Caco-2 (cell line): ENCODE measurements around the gene MDP1. TPM values are rescaled to one million over a fixed set of nuclear protein-coding genes. Genes with fewer than 3 reads are reported as not detected.

Experiments
- Bru-seq: library from RNA; stranded (reverse); fragments of 400-500 nt; gene quantifications from one replicate; lab custom pipeline; 2021; lab: Mats Ljungman, UMichigan
- BruChase-seq, 2 experiments: library from RNA; stranded (reverse); fragments of 400-500 nt; gene quantifications; one replicate each; lab custom pipeline; 2021; lab: Mats Ljungman, UMichigan
- BruUV-seq: library from RNA; stranded (reverse); fragments of 400-500 nt; replicated peaks from 2 replicates; lab custom pipeline; 2021; lab: Mats Ljungman, UMichigan
- CTCF ChIA-PET: fragments of 300-600 bp; sonication (Branson Sonifier 250); formaldehyde crosslinking; loops from one replicate; lab custom pipeline; 2022; ENCODE audit warnings: antibody characterized with exemption; lab: Charles Lee
- POLR2A ChIA-PET: fragments of 300-600 bp; sonication (Branson Sonifier 250); formaldehyde crosslinking; loops from one replicate; lab custom pipeline; 2022; ENCODE audit warnings: antibody characterized with exemption; lab: Charles Lee
- DNase-seq, 2 experiments: peaks; one replicate each; pipeline versions ENCODE4 v3.0.0 to v3.0.0-alpha.2; 2020 to 2022
- H3K27me3 ChIP-seq: replicated peaks from 2 replicates; pipeline ENCODE4 v1.6.0; 2011; ENCODE audit warnings: low read length; ENCODE audit not compliant: control insufficient read depth, insufficient read depth
- H3K36me3 ChIP-seq: 2 replicates; pipeline ENCODE4 v1.5.1; 2011; ENCODE audit warnings: low read length; ENCODE audit not compliant: control insufficient read depth, insufficient read depth
- H3K4me1 ChIP-seq: fragments of 250-450 bp; sonication (Bioruptor Pico); 2 replicates; pipeline ENCODE4 v1.5.1; 2020; ENCODE audit warnings: mild to moderate bottlenecking
- H3K4me3 ChIP-seq: 2 replicates; pipeline ENCODE4 v1.5.1; 2011; ENCODE audit warnings: low read depth, mild to moderate bottlenecking, control low read depth, low read length
- H3K9me3 ChIP-seq: fragments of 250-450 bp; sonication (Bioruptor Pico); 2 replicates; pipeline ENCODE4 v1.5.1; 2020; ENCODE audit warnings: mild to moderate bottlenecking, moderate library complexity
- H3K27ac Mint-ChIP-seq: one replicate; pipeline ENCODE4 v1.8.0; 2022; ENCODE audit warnings: mixed read lengths; ENCODE audit not compliant: unreplicated experiment
- H3K27me3 Mint-ChIP-seq: one replicate; pipeline ENCODE4 v1.8.0; 2022; ENCODE audit warnings: mixed read lengths; ENCODE audit not compliant: insufficient read depth, unreplicated experiment
- H3K36me3 Mint-ChIP-seq: one replicate; pipeline ENCODE4 v1.8.0; 2022; ENCODE audit warnings: mild to moderate bottlenecking, mixed read lengths; ENCODE audit not compliant: insufficient read depth, unreplicated experiment
- H3K4me1 Mint-ChIP-seq: one replicate; pipeline ENCODE4 v1.8.0; 2022; ENCODE audit warnings: low read depth, mixed read lengths; ENCODE audit not compliant: unreplicated experiment
- H3K4me3 Mint-ChIP-seq: one replicate; pipeline ENCODE4 v1.8.0; 2022; ENCODE audit warnings: mild to moderate bottlenecking, moderate library complexity, mixed read lengths; ENCODE audit not compliant: unreplicated experiment
- H3K9me3 Mint-ChIP-seq: one replicate; pipeline ENCODE4 v1.8.0; 2022; ENCODE audit warnings: mixed read lengths; ENCODE audit not compliant: unreplicated experiment
- CTCF ChIP-seq, 2 experiments: fragments of 200-600 bp in 1 of 2; IDR thresholded peaks; 1 replicate in 1 of 2; 2 replicates in 1 of 2; pipeline versions ENCODE4 v1.5.1 to v1.8.0; 2011 to 2022; ENCODE audit warnings: antibody characterized with exemption in 1 of 2, control low read depth in 1 of 2, inconsistent platforms in 1 of 2, low read depth in 1 of 2, low read length in 1 of 2, mild to moderate bottlenecking in 1 of 2, moderate library complexity in 1 of 2; ENCODE audit not compliant: insufficient read depth in 1 of 2, severe bottlenecking in 1 of 2, unreplicated experiment in 1 of 2
- intact Hi-C: fragments of 100-400 bp; cut with micrococcal nuclease; formaldehyde crosslinking; loops from one replicate; pipeline ENCODE4 v1.10.0; 2022; ENCODE audit not compliant: unreplicated experiment
- long read RNA-seq: library from polyadenylated mRNA; stranded (forward); transcript quantifications from one replicate; pipeline ENCODE4 v2.0.0, GENCODE V29; 2022
- total RNA-seq: library from RNA; stranded (reverse); gene quantifications from 2 replicates; pipeline ENCODE4 v1.2.3, GENCODE V29; 2022

The MDP1 gene
- total RNA-seq = 19.6 and 20.5 TPM in 2 replicates
- percentile 79 among the genes with signal in this experiment for Bru-seq, nascent RNA
- BruChase-seq, experiment 1, labeled RNA remaining after a 2-hour chase = percentile 76 among the genes with signal in this experiment
- percentile 83 among the genes with signal in this experiment for BruChase-seq, experiment 2, labeled RNA remaining after a 6-hour chase
- long read RNA-seq, transcript MDP1-201 (6 exons, 730 nt) = major isoform, 8 of 17 reads
- long read RNA-seq, partial matches to known transcripts = 0 of 17 reads
- long read RNA-seq, other reads (novel, unspliced or antisense) = 3 of 17 reads

GRCh38 chr14:24215495-24216344 is at the start of gene MDP1:
TSS of gene MDP1 (minus strand) at chr14:24216066. CDS start at chr14:24215955, 111 bp downstream.
- Histone ChIP-seq H3K36me3 (no peaks in the 10 kb centered on the region; the same call in none of the 2 replicates), H3K9me3 (no peaks in the 10 kb centered on the region), H3K4me3 (peak within 1 kb of the TSS; percentile 70), H3K27me3 (no peaks in the 10 kb centered on the region), H3K4me1 (peaks cover 12% of the 10 kb centered on the region)
- H3K4me1 Mint-ChIP-seq = peaks cover 13% of the 10 kb centered on the region
- H3K27me3 Mint-ChIP-seq = no peaks in the 10 kb centered on the region
- H3K9me3 Mint-ChIP-seq = no peaks in the 10 kb centered on the region
- ChIA-PET POLR2A (interaction anchor here (0.8 to 1.0 kb wide), 2 partner anchors 20 to 27 kb away, joined by 7 to 16 read pairs; partner anchors contain the start of genes TINF2 and TM9SF1), CTCF (interaction anchor here (0.8 to 1.4 kb wide), 6 partner anchors 20 to 116 kb away, joined by 3 to 9 read pairs (median 4); partner anchors contain the start of genes IRF9, TINF2 and TM9SF1)
- peak within 1 kb of the TSS; percentile 88 for H3K27ac Mint-ChIP-seq
- intact Hi-C loops = loop anchor here (1.0 kb wide), 3 partner anchors 17 to 82 kb away; partner anchors contain the start of genes GMPR2, NEDD8 and TINF2
- H3K4me3 Mint-ChIP-seq = peak within 1 kb of the TSS; percentile 87
- peak; percentile 82 to 85 for DNase-seq
- TSS peak; percentile 6 for BruUV-seq
- H3K36me3 Mint-ChIP-seq = peaks cover 56% of the 10 kb centered on the region
- TF ChIP-seq CTCF (IDR thresholded peaks at IDR 0.05; ENCODE audit: insufficient read depth in 1 of 2, low read depth in 1 of 2, low read length in 1 of 2, severe bottlenecking in 1 of 2, unreplicated experiment in 1 of 2) = peak; percentile 13 to 75

DNA sequence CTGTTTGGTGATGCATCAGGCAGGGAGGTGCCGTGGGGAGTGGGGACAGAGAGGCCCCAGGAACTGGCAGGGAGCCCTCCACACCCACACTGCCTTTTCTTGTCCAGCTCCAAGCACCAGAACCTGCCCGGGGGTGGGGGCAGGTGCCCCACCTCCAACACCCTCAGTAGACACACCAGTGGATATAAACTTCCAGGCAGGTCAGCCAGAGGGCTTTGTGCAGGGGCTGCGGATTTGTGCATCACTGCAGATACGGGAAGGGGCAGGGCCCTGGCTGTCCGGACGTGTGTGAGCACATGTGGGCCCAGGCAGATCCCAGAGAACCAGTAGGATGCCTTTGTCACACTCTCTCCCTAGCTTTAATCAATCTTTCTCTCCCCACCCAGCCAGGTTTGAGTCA is 48.4 kb upstream of the MDP1 start:
- no peak for DNase-seq
- H3K4me3 Mint-ChIP-seq = no peak overlapping the region
- peak overlapping the region; percentile 50 for H3K27ac Mint-ChIP-seq
- Histone ChIP-seq H3K36me3 (no peaks in the 10 kb centered on the region), H3K4me1 (peaks cover 12% of the 10 kb centered on the region; the same call in 1 of the 2 replicates), H3K4me3 (no peak overlapping the region), H3K9me3 (no peaks in the 10 kb centered on the region), H3K27me3 (no peaks in the 10 kb centered on the region)
- H3K4me1 Mint-ChIP-seq = no peaks in the 10 kb centered on the region
- POLR2A ChIA-PET = interaction anchor here (1.8 kb wide), 1 partner anchor 22 kb away, joined by 5 read pairs; the partner anchor contains the start of gene TINF2
- BruUV-seq = no TSS peak
- no peaks in the 10 kb centered on the region for H3K9me3 Mint-ChIP-seq
- peaks cover 6% of the 10 kb centered on the region for H3K36me3 Mint-ChIP-seq
- TF ChIP-seq CTCF (IDR thresholded peaks at IDR 0.05; ENCODE audit: insufficient read depth in 1 of 2, low read depth in 1 of 2, low read length in 1 of 2, severe bottlenecking in 1 of 2, unreplicated experiment in 1 of 2) = no peak
- CTCF ChIA-PET = interaction anchor here (1.1 kb wide), 1 partner anchor 21 kb away, joined by 3 read pairs; the partner anchor contains the start of gene TINF2
- intact Hi-C loops = no loop called here
- no peaks in the 10 kb centered on the region for H3K27me3 Mint-ChIP-seq

DNA sequence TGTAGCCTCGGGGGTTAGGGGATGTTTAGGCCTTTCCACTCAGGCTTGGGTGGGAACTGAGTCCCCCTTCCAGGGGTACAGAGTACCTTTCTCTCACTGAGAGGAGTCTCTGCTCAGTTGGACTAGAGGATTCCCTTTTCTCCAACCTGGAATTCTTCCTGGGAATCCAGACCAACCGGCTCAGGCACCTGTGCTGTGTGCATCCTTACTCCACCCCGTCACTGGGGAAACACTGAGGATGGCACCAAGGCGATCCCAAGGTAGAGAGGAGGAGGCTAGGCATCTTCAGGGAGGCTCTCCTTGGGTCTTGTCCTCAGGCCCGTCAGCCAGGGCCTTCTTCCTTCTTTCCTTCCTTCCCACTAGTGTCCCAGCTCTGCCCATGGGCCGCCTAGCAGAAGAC is 48.0 kb upstream of the MDP1 start:
- H3K27me3 ChIP-seq = no peaks in the 10 kb centered on the region
- Mint-ChIP-seq H3K27me3 (no peaks in the 10 kb centered on the region), H3K4me3 (no peak overlapping the region), H3K27ac (peak overlapping the region; percentile 50), H3K36me3 (peaks cover 6% of the 10 kb centered on the region), H3K4me1 (no peaks in the 10 kb centered on the region), H3K9me3 (no peaks in the 10 kb centered on the region)
- no TSS peak for BruUV-seq
- intact Hi-C loops = no loop called here
- no peak for TF ChIP-seq CTCF (IDR thresholded peaks at IDR 0.05; ENCODE audit: insufficient read depth in 1 of 2, low read depth in 1 of 2, low read length in 1 of 2, severe bottlenecking in 1 of 2, unreplicated experiment in 1 of 2)
- no peak overlapping the region for H3K4me3 ChIP-seq
- peaks cover 12% of the 10 kb centered on the region; the same call in 1 of the 2 replicates for H3K4me1 ChIP-seq
- H3K9me3 ChIP-seq = no peaks in the 10 kb centered on the region
- DNase-seq = no peak
- ChIA-PET POLR2A (interaction anchor here (1.8 kb wide), 1 partner anchor 21 kb away, joined by 5 read pairs; the partner anchor contains the start of gene TINF2), CTCF (interaction anchor here (1.1 kb wide), 1 partner anchor 21 kb away, joined by 3 read pairs; the partner anchor contains the start of gene TINF2)
- H3K36me3 ChIP-seq = no peaks in the 10 kb centered on the region
